ENCODE data around the gene WDPCP. TPM values are rescaled to one million over a fixed set of nuclear protein-coding genes. Genes with fewer than 3 reads are reported as not detected.

WDPCP gene
- total and polyA plus RNA-seq, 2 of the 4 experiments (the other 2 are of a cell fraction): 2.2 to 10.2 TPM

GRCh38 chr2:63545023-63545422, 43.3 kb downstream of the WDPCP start:
- no peak for DNase-seq
- intact Hi-C loops (cut with micrococcal nuclease) (loop anchor here (10.0 kb wide), 1 partner anchor 760 kb away; no protein-coding TSS in a partner anchor), in situ Hi-C loops (cut with MboI; ENCODE audit: low sequenced_read_pairs) (no loop called here), dilution Hi-C loops (cut with HindIII; ENCODE audit: low sequenced_read_pairs, unreplicated experiment) (no loop called here)
- no peaks in the 10 kb centered on the region for H4K20me1 ChIP-seq (ENCODE audit: insufficient read depth, low read length)
- no TSS peak for BruUV-seq (replicated peaks)
- H3K9me3 ChIP-seq (ENCODE audit: control insufficient read depth, insufficient read depth, low read length): no peaks in the 10 kb centered on the region
- no peak overlapping the region for H3K9ac ChIP-seq (ENCODE audit: low read depth, low read length)
- H2AK5ac ChIP-seq (ENCODE audit: low read depth, low read length): no peak overlapping the region
- H3K9me1 ChIP-seq (ENCODE audit: insufficient read depth, low read length): no peaks in the 10 kb centered on the region
- no peak overlapping the region for H3K14ac ChIP-seq (replicated peaks; ENCODE audit: low read depth, low read length)
- no peak for ATAC-seq (ENCODE audit: low read depth)
- no peaks in the 10 kb centered on the region for H3K36me3 ChIP-seq (ENCODE audit: control insufficient read depth, insufficient read depth, low read length)
- no peak overlapping the region for H3K23ac ChIP-seq (ENCODE audit: low read depth, low read length)
- no peak overlapping the region for H4K91ac ChIP-seq (ENCODE audit: insufficient read depth, low read depth, low read length)
- H2AK9ac ChIP-seq (replicated peaks; ENCODE audit: low read depth, low read length, poor library complexity): no peak overlapping the region
- no peak for TF ChIP-seq MXI1 (IDR thresholded peaks at IDR 0.05; ENCODE audit: borderline replicate concordance, low read depth, low read length)
- TF ChIP-seq BHLHE40 (IDR thresholded peaks at IDR 0.05; ENCODE audit: low read depth, low read length): no peak
- no peak for TF ChIP-seq POLR2A (IDR thresholded peaks at IDR 0.05; ENCODE audit: low read depth, low read length)
- no peak for TF ChIP-seq MAZ (IDR thresholded peaks at IDR 0.05; ENCODE audit: borderline replicate concordance, low read depth, low read length)
- TF ChIP-seq, protein P1, sequence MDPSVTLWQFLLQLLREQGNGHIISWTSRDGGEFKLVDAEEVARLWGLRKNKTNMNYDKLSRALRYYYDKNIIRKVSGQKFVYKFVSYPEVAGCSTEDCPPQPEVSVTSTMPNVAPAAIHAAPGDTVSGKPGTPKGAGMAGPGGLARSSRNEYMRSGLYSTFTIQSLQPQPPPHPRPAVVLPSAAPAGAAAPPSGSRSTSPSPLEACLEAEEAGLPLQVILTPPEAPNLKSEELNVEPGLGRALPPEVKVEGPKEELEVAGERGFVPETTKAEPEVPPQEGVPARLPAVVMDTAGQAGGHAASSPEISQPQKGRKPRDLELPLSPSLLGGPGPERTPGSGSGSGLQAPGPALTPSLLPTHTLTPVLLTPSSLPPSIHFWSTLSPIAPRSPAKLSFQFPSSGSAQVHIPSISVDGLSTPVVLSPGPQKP (IDR thresholded peaks at IDR 0.05; ENCODE audit: borderline replicate concordance, low read depth, low read length): no peak
- no peak for TF ChIP-seq CEBPB (IDR thresholded peaks at IDR 0.05; ENCODE audit: low read depth, low read length)
- TF ChIP-seq CHD1 (IDR thresholded peaks at IDR 0.05; ENCODE audit: low read depth, low read length): no peak
- TF ChIP-seq RCOR1 (IDR thresholded peaks at IDR 0.05; ENCODE audit: insufficient replicate concordance, low read length): no peak
- no peak overlapping the region for H3K27ac ChIP-seq (ENCODE audit: insufficient read depth, low read length)
- H4K5ac ChIP-seq (ENCODE audit: low read depth, low read length): no peak overlapping the region
- H4K8ac ChIP-seq (ENCODE audit: low read depth in 2 of 2, low read length in 2 of 2): no peak overlapping the region
- no peak overlapping the region for H2BK120ac ChIP-seq (ENCODE audit: low read depth, low read length)
- no peak overlapping the region for H2BK5ac ChIP-seq (ENCODE audit: low read depth, low read length, poor library complexity, severe bottlenecking)
- POLR2A ChIA-PET (ENCODE audit: unreplicated experiment): no interaction called here
- no peaks in the 10 kb centered on the region for H3K4me1 ChIP-seq (ENCODE audit: control insufficient read depth, insufficient read depth, low read length)
- no peak overlapping the region for H3K18ac ChIP-seq (ENCODE audit: low read depth, low read length)
- no peaks in the 10 kb centered on the region; a peak in 1 of 4 replicates for H3K79me1 ChIP-seq (ENCODE audit: low read depth in 1 of 2, low read length in 2 of 2)
- no peak overlapping the region for H2BK15ac ChIP-seq (ENCODE audit: low read depth, low read length)
- H3K4me3 ChIP-seq (ENCODE audit: insufficient read depth, low read depth, low read length): no peak overlapping the region
- H3K56ac ChIP-seq (ENCODE audit: extremely low read depth, insufficient read depth, low read length): no peak overlapping the region
- no peak overlapping the region for H2BK20ac ChIP-seq (ENCODE audit: low read depth, low read length)
- WGBS, 2 experiments (ENCODE audit: extremely low coverage in 2 of 2, insufficient read length in 1 of 2): no CpG with 5 or more reads among the region's 2 CpGs
- no peak overlapping the region for H2AFZ ChIP-seq (replicated peaks; ENCODE audit: low read length, poor library complexity)
- CTCF ChIA-PET: no interaction called here
- no peak overlapping the region for H3K4me2 ChIP-seq (ENCODE audit: low read depth, low read length)
- no peak overlapping the region for H3K4ac ChIP-seq (ENCODE audit: low read depth, low read length)
- no peaks in the 10 kb centered on the region for H3K27me3 ChIP-seq (ENCODE audit: control insufficient read depth, insufficient read depth, low read length)

All from IMR-90 (cell line).